Measurements from ENCODE around the gene FBLN1. TPM values are rescaled to one million over a fixed set of nuclear protein-coding genes. Genes with fewer than 3 reads are reported as not detected.

The FBLN1 gene
- total and polyA plus RNA-seq, 9 donors, result 62.7 to 394 (median 189) TPM

GRCh38 chr22:45544588-45545170, 42.0 kb downstream of the FBLN1 start:
- intact Hi-C loops (cut with DNase I), result loop anchor here in 1 of 4 donors (5.0 kb wide), 1 partner anchor 32 kb away; no protein-coding TSS in a partner anchor
- Histone ChIP-seq H3K4me3 (no peak overlapping the region), H3K4me1 (ENCODE audit: insufficient read depth) (peaks cover 13% of the 10 kb centered on the region), H3K27ac (no peak overlapping the region), H3K9me3 (no peaks in the 10 kb centered on the region), H3K36me3 (no peaks in the 10 kb centered on the region), H3K27me3 (no peaks in the 10 kb centered on the region)
- WGBS, 3 donors, result 66 to 75% (median 73%) methylated on average over 12 of the region's 12 CpGs
- TF ChIP-seq CTCF (IDR thresholded peaks at IDR 0.05), result no peak
- no peak for TF ChIP-seq EP300 (IDR thresholded peaks at IDR 0.05)
- TF ChIP-seq POLR2A (IDR thresholded peaks at IDR 0.05), result no peak
- no peak for DNase-seq

DNA sequence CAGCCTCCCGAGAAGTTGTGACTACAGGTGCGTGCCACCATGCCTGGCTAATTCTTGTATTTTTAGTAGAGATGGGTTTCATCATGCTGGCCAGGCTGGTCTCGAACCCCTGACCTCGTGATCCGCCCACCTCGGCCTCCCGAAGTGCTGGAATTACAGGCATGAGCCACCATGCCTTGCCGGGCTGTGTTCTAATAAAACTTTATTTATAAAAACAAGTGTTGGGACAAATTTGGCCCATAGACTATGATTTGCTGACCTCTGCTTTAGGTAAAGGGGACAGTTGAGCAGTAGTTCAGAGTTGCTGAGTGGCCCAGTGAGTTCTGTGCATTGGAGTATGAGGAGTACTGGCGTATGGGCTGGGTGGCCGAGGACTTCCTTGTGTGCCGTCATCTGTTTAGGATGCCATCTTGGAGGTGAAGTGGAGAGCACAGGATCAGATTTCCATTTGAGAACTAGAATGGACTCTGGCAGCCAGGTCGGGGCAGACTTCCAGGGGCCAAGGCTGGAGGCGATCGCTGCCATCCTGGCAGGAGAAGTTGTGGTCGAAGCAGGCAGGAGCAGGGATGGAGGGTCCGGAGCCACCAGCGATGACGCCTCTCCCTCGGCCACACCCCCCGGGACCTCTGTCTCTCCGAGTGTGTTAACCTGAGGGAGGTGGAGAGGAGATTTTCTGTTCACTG, 43.8 kb downstream of the FBLN1 start:
- peaks cover 26% of the 10 kb centered on the region for H3K4me1 ChIP-seq (ENCODE audit: insufficient read depth)
- H3K27ac ChIP-seq, result no peak overlapping the region
- H3K4me3 ChIP-seq, result no peak overlapping the region
- WGBS, 3 donors, result 90 to 91% (median 91%) methylated on average over 21 of the region's 21 CpGs
- no peaks in the 10 kb centered on the region for H3K36me3 ChIP-seq
- intact Hi-C loops (cut with DNase I), result loop anchor here in 1 of 4 donors (5.0 kb wide), 1 partner anchor 34 kb away; no protein-coding TSS in a partner anchor
- TF ChIP-seq CTCF (IDR thresholded peaks at IDR 0.05) (no peak), EP300 (IDR thresholded peaks at IDR 0.05) (no peak), POLR2A (IDR thresholded peaks at IDR 0.05) (no peak)
- no peaks in the 10 kb centered on the region for H3K9me3 ChIP-seq
- no peaks in the 10 kb centered on the region for H3K27me3 ChIP-seq
- DNase-seq, result no peak

GRCh38 chr22:45547016-45547345, 44.3 kb downstream of the FBLN1 start:
- Histone ChIP-seq H3K36me3 (no peaks in the 10 kb centered on the region), H3K9me3 (no peaks in the 10 kb centered on the region), H3K27ac (no peak overlapping the region), H3K4me1 (ENCODE audit: insufficient read depth) (peaks cover 28% of the 10 kb centered on the region), H3K27me3 (no peaks in the 10 kb centered on the region), H3K4me3 (no peak overlapping the region)
- DNase-seq, result no peak
- WGBS, 3 donors, result 88 to 94% (median 92%) methylated on average over 11 of the region's 11 CpGs
- no peak for TF ChIP-seq EP300 (IDR thresholded peaks at IDR 0.05)
- no peak for TF ChIP-seq POLR2A (IDR thresholded peaks at IDR 0.05)
- TF ChIP-seq CTCF (IDR thresholded peaks at IDR 0.05), result no peak
- intact Hi-C loops (cut with DNase I), result loop anchor here in 1 of 4 donors (5.0 kb wide), 1 partner anchor 35 kb away; no protein-coding TSS in a partner anchor

DNA sequence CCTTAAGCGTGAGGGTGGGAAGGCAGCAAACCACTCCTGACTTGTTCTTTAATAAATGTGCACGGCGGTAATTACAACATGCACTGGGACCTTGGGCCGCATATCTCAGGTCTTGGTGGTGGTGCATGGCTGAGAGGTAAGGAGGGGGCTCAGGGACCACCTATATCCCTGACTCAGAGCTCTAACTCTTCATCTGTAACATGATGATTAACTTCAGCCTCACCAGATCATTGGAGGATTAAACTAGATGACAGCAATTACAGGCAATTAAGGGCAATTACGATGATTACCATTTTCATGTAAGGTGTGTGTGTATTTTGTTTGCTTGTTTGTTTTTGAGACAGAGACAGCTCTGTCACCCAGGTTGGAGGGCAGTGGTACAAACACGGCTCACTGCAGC, 45.0 kb downstream of the FBLN1 start:
- Histone ChIP-seq H3K9me3 (no peaks in the 10 kb centered on the region), H3K27me3 (no peaks in the 10 kb centered on the region), H3K36me3 (no peaks in the 10 kb centered on the region), H3K4me3 (no peak overlapping the region), H3K4me1 (ENCODE audit: insufficient read depth) (peaks cover 34% of the 10 kb centered on the region), H3K27ac (no peak overlapping the region)
- no peak for DNase-seq
- intact Hi-C loops (cut with DNase I), result loop anchor here in 1 of 4 donors (5.0 kb wide), 1 partner anchor 35 kb away; no protein-coding TSS in a partner anchor
- TF ChIP-seq CTCF (IDR thresholded peaks at IDR 0.05) (no peak), EP300 (IDR thresholded peaks at IDR 0.05) (no peak), POLR2A (IDR thresholded peaks at IDR 0.05) (no peak)
- WGBS, 3 donors, result 74 to 94% (median 92%) methylated on average over 6 of the region's 6 CpGs
